ENCODE measurements around the gene LRMDA. TPM values are rescaled to one million over a fixed set of nuclear protein-coding genes. Genes with fewer than 3 reads are reported as not detected.

Gene LRMDA
- total RNA-seq, 2 experiments from 2014 or later, result not detected

GRCh38 chr10:75861582-75861981, 430.2 kb downstream of the LRMDA start:
- H3K9me3 ChIP-seq (ENCODE audit: control insufficient read depth in 1 of 2, insufficient read depth in 1 of 2, low read length in 2 of 2), result no peaks in the 10 kb centered on the region
- Mint-ChIP-seq H3K9me3 (no peaks in the 10 kb centered on the region), H3K27me3 (no peaks in the 10 kb centered on the region), H3K4me3 (no peak overlapping the region), H3K36me3 (ENCODE audit: low read depth) (no peaks in the 10 kb centered on the region), H3K4me1 (ENCODE audit: low read depth) (no peaks in the 10 kb centered on the region), H3K27ac (no peak overlapping the region)
- intact Hi-C loops (cut with DNase I, micrococcal nuclease), result no loop called here
- TF ChIP-seq CTCF (IDR thresholded peaks at IDR 0.05), result no peak
- ATAC-seq (ENCODE audit: poor library complexity) (no peak), DNase-seq (no peak)
- ChIA-PET CTCF (no interaction called here), POLR2A (interaction anchor here (0.5 kb wide), 1 partner anchor 133 kb away, joined by 6 read pairs; no protein-coding TSS in a partner anchor)
- H3K27ac ChIP-seq (ENCODE audit: low read depth in 1 of 2, low read length in 2 of 2), result no peak overlapping the region
- H3K4me1 ChIP-seq (ENCODE audit: insufficient read depth, low read length), result no peaks in the 10 kb centered on the region
- H3K4me3 ChIP-seq (ENCODE audit: low read length), result no peak overlapping the region
- H3K27me3 ChIP-seq (ENCODE audit: control insufficient read depth in 1 of 2, insufficient read depth in 2 of 2, low read length in 2 of 2), result no peaks in the 10 kb centered on the region
- H3K36me3 ChIP-seq (ENCODE audit: insufficient read depth, low read length), result no peaks in the 10 kb centered on the region

GRCh38 chr10:75862935-75863334, 431.5 kb downstream of the LRMDA start:
- Mint-ChIP-seq H3K9me3 (no peaks in the 10 kb centered on the region), H3K27ac (no peak overlapping the region), H3K27me3 (no peaks in the 10 kb centered on the region), H3K4me1 (ENCODE audit: low read depth) (no peaks in the 10 kb centered on the region), H3K4me3 (no peak overlapping the region), H3K36me3 (ENCODE audit: low read depth) (no peaks in the 10 kb centered on the region)
- DNase-seq (no peak), ATAC-seq (ENCODE audit: poor library complexity) (no peak)
- H3K4me3 ChIP-seq (ENCODE audit: low read length), result no peak overlapping the region
- CTCF ChIA-PET, result no interaction called here
- H3K27ac ChIP-seq (ENCODE audit: low read depth in 1 of 2, low read length in 2 of 2), result no peak overlapping the region
- TF ChIP-seq CTCF (IDR thresholded peaks at IDR 0.05), result no peak
- intact Hi-C loops (cut with DNase I, micrococcal nuclease), result no loop called here
- POLR2A ChIA-PET, result no interaction called here
- no peaks in the 10 kb centered on the region for H3K9me3 ChIP-seq (ENCODE audit: control insufficient read depth in 1 of 2, insufficient read depth in 1 of 2, low read length in 2 of 2)
- H3K36me3 ChIP-seq (ENCODE audit: insufficient read depth, low read length), result no peaks in the 10 kb centered on the region
- H3K4me1 ChIP-seq (ENCODE audit: insufficient read depth, low read length), result no peaks in the 10 kb centered on the region
- H3K27me3 ChIP-seq (ENCODE audit: control insufficient read depth in 1 of 2, insufficient read depth in 2 of 2, low read length in 2 of 2), result no peaks in the 10 kb centered on the region

DNA sequence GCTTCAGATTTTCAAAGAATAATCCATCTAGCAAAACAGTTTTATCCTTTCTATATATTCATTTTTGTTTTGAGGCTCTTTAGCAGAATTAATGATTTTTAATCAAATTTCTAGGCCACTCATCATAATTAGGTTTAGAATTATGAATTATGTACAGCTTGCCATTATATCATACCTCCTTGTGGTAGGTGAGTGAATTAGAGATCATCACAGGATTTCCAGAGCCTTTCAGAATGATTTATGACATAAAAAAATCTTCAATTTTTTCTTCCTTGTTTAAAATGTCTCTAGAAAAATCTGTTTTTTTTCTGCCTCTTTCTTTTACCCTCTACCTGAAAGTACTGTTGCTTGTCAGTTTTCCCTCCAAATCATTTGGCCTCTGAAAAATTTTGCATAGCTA, 433.3 kb downstream of the LRMDA start:
- H3K4me1 Mint-ChIP-seq (ENCODE audit: low read depth), result no peaks in the 10 kb centered on the region
- H3K4me3 ChIP-seq (ENCODE audit: low read length), result no peak overlapping the region
- no peaks in the 10 kb centered on the region for H3K9me3 ChIP-seq (ENCODE audit: control insufficient read depth in 1 of 2, insufficient read depth in 1 of 2, low read length in 2 of 2)
- no peak for DNase-seq
- H3K27me3 ChIP-seq (ENCODE audit: control insufficient read depth in 1 of 2, insufficient read depth in 2 of 2, low read length in 2 of 2), result no peaks in the 10 kb centered on the region
- H3K27ac Mint-ChIP-seq, result no peak overlapping the region
- intact Hi-C loops (cut with DNase I, micrococcal nuclease), result no loop called here
- H3K27me3 Mint-ChIP-seq, result no peaks in the 10 kb centered on the region
- no peaks in the 10 kb centered on the region for H3K9me3 Mint-ChIP-seq
- no peak overlapping the region for H3K4me3 Mint-ChIP-seq
- no peak for ATAC-seq (ENCODE audit: poor library complexity)
- no peak for TF ChIP-seq CTCF (IDR thresholded peaks at IDR 0.05)
- POLR2A ChIA-PET, result no interaction called here
- no peaks in the 10 kb centered on the region for H3K36me3 Mint-ChIP-seq (ENCODE audit: low read depth)
- H3K27ac ChIP-seq (ENCODE audit: low read depth in 1 of 2, low read length in 2 of 2), result no peak overlapping the region
- H3K36me3 ChIP-seq (ENCODE audit: insufficient read depth, low read length), result no peaks in the 10 kb centered on the region
- no peaks in the 10 kb centered on the region for H3K4me1 ChIP-seq (ENCODE audit: insufficient read depth, low read length)
- CTCF ChIA-PET, result no interaction called here
